ENCODE data around the gene SMAP1.
"Not testable (repeated sequence)": the region's sequence is repeated elsewhere in the genome, so short reads cannot be mapped to it uniquely, and the experiment has no call there.

SMAP1 gene

DNA sequence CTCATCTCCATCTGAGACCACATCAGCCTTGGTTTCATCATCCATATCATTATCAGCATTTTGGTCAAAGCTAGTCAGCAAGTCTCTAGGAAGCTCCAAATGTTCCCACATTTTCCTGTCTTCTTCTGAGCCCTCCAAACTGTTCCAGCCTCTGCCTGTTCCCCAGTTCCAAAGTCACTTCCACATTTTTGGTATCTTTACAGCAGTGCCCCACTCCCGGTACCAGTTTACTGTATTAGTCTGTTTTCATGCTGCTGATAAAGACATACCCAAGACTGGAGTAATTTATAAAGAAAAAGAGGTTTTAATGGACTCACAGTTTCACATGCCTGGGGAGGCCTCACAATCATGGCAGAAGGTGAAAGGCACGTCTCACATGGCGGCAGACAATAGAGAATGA, 74.8 kb downstream of the SMAP1 start:
- not testable (repeated sequence) for DNase-seq

DNA sequence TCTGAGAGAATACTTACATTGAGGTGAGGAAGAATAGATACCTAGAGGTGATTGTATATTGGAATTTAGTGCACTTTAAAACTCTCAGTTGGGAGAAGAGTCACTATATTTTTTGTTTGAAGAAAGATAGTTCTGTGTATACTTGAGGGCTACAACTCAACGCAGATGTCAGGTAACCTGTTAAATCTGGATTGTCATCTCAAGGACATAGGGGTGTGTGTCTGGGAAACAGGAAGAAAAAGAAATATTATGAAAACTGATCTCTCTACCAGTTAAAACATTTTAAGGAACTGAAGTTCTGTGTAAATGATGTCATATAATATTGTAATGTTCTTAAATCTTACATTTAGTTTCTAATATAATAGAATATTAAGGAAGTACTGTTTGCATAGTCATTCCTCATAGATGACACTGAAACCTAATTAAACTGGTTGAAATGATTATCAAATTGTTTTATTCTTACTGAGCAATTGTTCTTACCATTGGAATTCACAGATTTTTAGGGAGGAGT, 86.2 kb downstream of the SMAP1 start:
- DNase-seq: no peak

DNA sequence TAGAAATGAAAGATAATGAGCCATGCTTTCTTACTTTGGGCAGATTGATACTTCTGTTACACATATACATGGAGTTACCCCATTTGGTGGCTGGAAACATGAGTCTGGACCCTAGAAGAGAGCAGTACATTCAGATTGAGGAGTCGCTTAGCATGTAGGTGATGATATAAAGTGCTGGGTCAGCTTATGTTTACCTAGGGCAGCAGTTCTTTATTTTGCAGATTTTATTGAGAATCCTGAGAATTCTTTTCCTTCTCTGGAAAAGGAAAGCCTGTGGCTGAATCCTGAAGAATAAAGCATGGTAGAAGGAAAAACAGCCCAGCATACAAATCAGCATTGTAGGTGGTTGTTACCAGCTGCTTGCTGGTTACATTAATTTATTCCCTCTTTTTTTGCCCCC, 91.2 kb downstream of the SMAP1 start:
- DNase-seq: no peak

DNA sequence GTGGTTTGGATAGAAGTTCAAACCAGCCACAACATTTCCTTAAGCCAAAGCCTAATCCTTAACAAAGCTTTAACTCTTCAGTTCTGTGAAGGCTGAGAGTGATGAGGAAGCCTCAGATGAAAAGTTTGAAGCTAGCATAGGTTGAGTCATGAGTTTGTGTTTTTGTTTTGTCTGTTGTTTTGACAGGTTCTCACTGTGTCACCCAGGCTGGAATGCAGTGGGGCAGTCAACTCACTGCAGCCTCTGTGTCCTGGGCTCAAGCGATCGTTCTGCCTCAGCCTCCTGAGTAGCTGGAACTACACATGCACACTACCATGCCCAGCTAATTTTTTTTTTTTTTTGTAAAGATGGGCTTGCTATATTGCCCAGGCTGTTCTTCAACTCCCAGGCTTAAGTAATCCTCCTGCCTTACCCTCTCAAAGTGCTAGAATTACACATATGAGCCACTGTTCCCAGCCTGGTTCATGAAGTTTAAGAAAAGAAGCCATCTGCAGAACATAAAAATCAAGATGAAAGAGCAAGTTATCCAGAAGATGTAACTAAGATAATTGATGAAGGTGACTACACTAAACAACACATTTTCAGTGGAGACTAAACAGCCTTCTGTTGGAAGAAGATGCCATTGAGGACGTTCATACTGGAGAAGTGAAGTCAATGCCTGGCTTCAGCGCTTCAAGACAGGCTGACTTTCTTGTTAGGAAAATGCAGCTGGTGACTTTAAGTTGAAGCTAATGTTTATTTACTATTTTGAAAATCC, 96.2 kb downstream of the SMAP1 start:
- no peak for DNase-seq

DNA sequence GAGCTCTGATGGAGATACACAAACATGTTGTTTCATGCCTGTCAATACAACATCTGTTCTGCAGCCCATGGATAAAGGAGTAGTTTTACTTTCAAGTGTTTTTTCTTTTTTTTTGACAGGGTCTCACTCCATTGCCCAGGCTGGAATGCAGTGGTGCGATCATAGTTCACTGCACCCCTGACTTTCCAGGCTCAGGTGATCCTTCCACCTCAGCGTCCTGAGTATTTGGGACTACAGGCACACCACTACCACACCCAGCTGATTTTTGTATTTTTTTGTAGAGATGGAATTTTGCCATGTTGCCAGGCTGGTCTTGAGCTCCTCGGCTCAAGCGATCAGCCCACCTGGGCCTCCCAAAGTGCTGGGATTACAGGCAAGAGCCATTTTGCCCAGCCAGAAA, 97.0 kb downstream of the SMAP1 start:
- no peak for DNase-seq

DNA sequence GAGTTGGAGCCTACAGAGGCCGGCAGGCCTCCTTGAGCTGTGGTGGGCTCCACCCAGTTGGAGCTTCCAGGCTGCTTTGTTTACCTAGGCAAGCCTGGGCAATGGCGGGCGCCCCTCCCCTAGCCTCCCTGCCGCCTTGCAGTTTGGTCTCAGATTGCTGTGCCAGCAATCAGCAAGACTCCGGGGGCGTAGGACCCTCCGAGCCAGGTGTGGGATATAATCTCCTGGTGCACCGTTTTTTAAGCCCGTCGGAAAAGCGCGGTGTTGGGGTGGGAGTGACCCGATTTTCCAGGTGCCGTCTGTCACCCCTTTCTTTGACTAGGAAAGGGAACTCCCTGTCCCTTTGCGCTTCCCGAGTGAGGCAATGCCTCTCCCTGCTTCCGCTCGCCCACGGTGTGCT, 103.7 kb downstream of the SMAP1 start:
- not testable (repeated sequence) for DNase-seq

DNA sequence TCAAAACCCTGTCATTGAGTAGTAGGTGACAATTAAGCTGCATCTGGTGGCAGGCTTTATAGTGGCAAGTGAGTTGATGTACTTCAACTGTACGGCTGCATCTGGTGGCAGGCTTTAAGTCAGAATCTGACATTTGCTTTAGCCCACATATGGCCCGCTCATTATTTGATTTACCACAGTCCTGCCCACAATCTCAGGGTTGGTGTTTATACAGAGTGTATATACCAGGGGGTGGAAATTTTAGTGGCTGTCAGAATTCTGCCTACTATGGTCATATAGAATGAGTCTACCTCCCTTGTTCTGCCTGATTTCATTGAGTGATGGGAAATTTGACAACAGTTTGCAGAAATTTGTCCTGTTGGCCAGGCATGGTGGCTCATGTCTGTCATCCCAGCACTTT, 112.3 kb downstream of the SMAP1 start:
- no peak for DNase-seq

DNA sequence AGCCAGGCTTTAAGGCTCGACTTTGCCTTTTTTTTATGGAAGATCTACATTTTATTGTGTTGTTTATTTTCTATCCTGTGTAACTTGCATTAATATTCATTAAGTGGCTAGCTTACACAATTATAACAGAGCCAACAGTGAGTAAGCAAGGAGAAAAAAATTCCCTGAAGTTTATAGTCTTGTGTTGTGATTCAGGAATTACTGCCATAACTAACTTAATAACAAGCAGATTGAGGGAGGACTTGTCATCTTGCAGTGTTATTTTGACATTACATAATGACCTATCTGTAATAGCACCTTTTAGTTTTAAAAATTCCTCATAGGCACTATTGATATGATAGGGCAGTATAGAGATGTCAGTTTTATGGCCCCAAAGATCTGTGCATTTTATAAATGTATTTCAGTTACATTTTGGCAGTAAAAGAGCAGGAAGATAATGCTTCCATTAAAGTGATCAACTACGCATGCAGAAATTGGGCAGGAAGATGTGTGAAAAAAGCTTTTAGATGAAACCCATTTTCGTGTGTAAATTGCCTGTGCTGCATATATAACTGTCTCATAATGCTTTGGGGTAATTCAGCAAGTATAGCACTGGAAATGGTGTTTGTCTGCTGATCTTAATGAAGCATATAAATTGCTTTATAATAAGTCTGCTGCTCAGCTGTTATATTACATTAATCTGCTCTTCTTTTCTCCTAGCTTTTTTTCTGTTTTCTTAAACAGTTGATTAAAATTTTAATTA, 123.0 kb downstream of the SMAP1 start:
- no peak for DNase-seq

DNA sequence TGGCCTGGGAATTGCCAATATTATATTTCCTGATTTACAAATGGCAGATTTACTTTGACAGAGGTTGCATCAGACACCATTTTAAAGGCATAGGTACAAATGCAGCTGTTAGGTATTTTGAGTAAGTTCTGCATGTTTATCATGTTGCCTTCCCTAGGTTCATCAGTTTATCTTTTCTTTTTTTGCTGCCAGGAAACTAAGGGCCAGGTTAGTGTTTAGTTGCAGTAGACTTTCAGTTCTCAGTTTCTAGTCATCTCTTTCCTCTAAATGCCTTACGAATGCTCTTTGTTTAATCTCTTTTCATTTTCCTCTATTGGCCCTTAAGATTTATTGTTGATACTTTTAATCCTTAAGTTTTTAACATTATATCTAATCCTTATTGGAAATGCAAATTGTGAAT, 129.9 kb downstream of the SMAP1 start:
- DNase-seq: no peak

DNA sequence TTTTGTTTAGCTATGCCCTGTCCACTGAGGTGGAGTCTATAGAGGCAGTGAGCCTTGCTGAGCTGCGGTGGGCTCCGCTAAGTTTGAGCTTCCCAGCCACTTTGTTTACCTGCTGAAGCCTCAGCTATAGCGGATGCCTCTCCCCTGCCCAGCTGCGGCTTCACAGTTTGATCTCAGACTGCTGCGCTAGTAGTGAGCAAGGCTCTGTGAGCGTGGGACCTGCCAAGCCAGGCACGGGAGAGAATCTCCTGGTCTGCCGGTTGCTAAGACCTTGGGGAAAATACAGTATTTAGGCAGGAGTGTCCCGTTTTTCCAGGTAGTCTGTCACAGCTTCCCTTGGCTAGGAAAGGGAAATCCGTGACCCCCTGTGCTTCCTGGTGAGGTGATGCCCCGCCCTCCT, 138.4 kb downstream of the SMAP1 start:
- no peak for DNase-seq

DNA sequence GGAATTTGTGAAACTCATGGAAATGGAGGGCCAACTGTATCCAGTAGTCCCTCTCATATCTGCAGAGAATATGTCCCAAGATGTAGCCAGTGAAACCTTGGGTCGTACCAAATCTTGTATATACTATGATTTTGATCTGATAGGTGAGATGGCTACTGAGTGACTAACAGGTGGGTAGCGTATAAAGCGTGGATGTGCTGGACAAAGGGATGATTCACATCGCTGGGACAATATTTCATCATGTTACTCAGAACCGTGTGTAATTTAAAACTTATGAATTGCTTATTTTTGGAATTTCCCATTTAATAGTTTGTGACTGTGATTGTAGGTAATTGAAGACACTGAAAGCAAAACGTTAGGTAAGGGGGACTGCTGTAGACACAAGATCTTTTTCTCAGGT, 144.1 kb downstream of the SMAP1 start:
- DNase-seq: no peak

DNA sequence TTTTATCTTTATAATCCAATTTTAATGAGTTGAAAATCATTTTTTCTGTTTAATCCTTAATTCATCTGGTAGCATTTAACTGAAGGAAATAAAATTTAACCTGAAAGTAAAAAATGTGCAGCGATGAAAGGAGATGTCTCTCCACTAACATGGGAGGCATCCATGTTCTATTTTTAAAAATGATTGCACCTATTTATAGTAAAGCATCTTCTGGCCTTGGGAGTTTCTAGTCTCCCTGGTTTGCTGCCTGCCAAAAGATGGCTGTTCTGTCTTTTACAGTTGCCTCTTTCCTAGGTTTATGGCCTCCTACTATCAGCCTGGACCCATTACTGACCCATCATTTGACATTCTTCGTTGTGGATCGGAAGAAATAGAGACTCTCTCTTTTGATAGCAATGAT, 146.2 kb downstream of the SMAP1 start:
- DNase-seq: no peak

DNA sequence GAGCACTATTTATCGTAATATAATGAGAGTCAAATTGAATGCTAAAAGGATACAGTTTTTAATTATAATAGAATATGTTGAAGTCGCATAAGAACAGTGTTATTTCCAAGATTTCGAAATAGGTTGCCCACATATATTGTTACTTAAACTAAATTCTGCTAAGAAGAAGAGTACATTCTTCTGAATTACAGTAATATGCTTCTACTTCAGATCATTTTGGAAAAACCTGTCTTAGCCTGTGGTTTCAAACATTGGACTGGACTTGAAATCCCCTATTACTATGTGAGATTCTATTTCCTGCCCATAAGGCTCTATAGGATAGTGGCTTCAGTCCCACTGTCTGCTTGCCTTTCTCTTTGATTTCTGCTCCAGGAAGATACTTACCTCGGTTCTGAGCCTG, 152.0 kb downstream of the SMAP1 start:
- DNase-seq: no peak

DNA sequence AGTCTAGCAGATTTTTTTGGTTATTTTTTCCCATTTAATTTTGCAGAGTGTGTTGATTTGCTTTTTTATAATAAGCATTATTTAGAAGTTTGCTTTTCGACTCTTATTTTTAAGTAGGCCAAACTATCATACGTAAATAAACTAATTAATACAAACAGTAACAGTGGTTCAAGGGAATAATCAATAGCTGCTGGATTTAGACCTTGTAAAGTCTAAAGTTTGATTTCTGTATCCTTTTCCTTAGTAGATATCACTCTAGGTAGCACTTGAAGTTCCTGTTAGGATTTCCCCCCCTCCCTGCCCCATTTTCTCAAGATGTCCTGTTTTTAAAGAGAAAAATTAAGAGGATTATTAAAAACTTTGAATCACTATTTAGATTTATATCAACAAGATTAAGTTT, 153.1 kb downstream of the SMAP1 start:
- no peak for DNase-seq

DNA sequence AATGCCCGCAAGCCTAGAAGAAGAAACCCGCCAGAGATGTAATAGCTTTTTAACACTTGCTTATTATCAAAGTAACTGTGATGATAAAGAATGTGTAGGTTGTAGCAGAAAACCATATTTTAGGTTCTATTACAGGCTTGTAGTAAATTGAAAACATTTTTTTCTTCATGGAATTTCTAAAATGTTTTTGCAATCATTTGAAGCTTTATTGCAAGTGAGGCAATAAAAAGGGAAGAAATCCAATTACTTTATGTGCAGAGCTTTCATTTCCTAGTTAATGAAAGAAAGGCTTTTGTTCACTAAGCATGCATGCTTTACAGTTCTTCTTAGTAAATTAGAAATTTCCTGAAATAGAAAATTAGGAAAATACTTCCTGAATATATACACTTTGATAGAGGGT, 154.1 kb downstream of the SMAP1 start:
- DNase-seq: no peak

DNA sequence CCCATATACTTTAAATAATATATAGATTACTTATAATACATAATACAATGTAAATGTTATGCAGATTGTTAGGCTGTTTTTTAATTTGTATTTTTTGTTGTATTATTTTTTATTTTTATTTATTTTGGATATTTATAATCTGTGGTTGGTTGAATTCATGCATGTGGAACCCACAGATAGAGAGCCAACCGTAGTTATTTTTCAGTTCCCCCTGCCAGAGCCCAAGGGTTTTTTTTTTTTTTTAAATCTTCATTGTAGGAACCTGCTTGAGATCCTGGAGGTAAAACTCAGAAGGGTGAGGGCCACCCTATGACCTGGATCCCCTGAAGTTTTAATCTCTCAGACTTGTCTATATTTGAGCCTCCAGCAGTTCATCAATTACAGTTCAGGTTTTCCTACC, 156.0 kb downstream of the SMAP1 start:
- DNase-seq: no peak

DNA sequence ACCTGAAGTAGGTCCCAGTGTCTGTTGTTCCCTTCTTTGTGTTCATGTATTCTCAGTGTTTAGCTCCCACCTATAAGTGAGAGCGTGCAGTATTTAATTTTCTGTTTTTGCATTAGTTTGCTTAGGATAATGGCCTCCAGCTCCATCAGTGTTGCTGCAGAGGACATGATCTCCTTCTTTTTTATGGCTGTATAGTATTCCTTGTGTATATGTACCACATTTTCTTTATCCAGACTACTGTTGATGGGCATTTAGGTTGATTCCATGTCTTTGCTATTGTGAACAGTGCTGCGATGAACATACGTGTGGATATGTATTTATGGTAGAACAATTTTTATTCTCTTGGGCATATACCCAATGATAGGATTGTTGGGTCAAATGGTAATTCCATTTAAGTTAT, 163.7 kb downstream of the SMAP1 start:
- DNase-seq: no peak

DNA sequence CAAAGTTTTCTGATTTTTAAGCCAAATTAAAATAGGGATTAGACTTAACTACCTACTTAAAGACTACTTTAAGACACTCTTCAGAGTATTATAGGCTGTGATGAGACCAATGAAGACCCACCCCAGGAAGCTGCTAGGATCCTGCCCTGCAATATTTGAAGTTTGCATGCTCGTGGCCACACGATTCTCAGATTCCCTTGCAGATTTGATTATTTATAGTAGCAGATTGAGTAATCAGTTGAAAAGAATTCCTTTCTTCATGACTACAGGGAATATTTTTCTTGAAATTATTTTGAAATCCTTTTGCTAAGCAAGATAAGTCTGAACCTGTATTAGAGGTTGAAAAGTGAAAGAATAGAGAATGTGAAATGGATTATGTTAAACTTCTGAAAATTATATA, 166.8 kb downstream of the SMAP1 start:
- no peak for DNase-seq

DNA sequence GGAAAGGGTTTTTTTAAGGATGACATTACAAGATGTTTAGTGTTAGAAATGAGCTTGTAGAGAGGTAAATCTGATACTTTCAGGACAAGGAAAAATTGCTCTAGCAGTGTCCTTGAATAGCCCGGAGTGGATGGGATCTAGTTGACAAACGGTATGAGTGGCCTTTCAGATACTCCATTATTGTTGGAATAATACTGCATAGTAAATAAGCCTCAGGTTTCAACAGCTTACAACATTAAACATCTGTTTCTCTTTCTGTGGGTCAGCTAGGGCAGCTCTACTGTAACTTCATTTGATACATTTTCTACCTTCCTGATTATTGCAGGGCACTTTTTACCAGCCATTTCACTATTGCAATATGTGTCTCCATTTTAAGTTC, 171.2 kb downstream of the SMAP1 start:
- DNase-seq: no peak

DNA sequence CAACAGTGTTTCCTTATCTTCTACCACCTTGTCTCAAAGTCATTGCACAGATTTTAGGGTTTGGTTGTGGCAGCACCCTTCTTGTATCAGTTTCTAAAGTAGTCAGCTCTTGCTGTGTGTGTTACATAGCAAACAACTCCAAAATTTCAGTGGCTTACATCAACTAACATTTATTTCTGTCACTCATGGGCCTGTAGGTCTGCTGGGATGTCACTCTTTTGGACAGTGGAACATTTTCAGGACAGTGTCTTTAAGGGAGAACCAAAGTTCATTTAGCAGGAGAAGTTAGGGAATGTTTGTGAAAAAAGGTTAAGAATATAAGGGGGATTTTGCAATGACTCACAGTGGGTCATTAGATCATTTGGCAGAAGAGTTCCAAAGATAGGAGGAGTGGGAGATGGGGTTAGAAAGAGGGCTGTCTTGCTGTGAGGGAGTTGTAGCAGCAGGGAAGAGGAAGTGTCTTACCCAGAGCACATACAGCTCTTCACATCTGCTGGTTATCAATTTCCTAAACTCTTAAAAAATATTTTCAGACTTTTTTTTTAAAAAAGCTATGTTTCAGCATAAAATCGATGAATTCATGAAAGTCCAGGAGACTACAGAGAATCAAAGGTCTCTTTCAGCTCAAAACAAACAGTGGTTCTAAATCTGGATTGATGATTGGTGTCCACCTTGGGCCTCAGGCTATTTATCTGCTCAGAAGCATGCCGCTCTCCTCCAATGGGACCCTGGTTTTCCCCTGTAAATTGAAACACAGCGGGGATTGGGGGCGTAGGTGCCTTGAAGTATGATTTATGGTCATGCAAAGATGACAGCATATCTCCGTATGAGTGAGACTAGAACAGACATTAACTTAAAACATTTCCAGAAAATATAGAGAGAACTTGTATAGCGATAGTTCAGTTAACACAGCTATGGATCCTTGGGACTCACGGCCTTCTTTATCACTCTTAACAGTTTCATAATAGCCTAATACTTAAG, 171.9 kb downstream of the SMAP1 start:
- no peak for DNase-seq

DNA sequence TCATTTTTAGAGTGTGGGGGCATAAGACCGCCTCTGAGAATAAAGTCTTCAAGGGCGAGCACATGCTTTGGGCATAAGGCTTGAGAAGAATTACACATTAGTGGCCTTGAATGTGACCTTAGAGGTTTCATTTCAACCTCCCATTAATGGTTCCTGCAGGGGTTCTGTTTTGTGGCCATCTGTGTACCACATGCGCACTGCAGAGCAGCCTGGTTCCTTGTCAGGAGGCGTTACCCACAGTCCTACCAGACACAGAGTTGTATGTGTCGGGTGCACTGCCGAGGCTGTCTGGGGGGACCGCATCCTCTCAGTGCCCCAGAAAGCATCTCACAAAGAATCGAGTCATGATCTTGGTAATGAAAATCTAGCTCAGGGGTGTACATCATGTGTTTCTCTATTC, 173.4 kb downstream of the SMAP1 start:
- no peak for DNase-seq

DNA sequence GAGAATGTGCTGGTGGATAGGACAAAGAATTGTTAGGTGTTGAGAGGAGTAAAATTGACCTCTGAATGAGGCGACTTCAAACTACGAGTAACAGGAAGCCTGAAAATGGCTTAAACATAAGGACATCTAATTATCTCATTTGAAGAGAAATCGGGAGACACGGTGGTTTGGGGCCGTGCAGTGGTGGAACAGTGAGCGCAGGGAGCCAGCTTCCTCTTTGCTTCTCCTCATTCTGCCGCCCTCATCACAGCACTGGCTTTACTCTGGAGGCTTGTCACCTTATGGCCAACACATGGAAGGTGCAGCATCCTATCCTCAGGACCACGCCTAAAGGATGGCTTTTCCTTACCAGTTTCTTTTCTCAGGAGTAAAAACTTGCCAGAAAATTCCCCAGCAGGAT, 174.9 kb downstream of the SMAP1 start:
- no peak for DNase-seq

DNA sequence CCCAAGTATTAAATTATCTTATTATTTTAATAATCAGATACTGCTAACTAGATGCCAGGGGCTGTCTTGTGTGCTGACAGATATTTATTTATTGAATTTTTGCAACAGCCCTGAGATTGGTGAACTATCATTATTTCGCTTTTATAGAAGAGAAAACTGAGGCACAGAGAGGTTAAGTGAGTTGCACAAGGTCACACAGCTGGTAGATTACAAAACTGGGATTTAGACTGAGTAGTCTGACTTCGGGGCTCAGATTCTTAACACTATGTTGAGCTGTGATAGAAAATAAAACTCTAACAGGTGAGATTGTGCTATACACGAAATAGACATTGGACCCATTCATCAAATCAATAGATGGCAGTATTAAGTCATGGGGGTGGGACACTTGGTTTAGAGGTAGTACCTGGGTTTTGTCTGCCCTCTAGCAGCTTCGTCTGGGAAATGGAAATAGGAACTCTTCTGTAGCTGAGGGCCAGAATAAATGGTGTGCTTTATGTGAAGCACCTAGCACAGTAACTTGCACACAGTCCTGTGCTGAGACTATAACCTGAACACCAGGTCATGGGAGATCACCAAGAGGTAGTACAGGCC, 175.7 kb downstream of the SMAP1 start:
- no peak for DNase-seq
